Renal pelvis (tissue), 4 donors: ENCODE data around the gene GJC1. TPM values are rescaled to one million over a fixed set of nuclear protein-coding genes. Genes with fewer than 3 reads are reported as not detected.

Experiments used
- DNase-seq: peaks from one replicate; pipeline ENCODE4 v3.0.0-alpha.2; 2013
- polyA plus RNA-seq, 3 donors: library from polyadenylated mRNA; unstranded; fragments of 120-200 nt; gene quantifications; one replicate each; pipeline ENCODE4 v1.2.1, GENCODE V29; 2013; ENCODE audit not compliant: insufficient read length in 3 of 3

GJC1 gene
- polyA plus RNA-seq, 3 donors, result 24.1 to 26.2 (median 24.3) TPM

DNA sequence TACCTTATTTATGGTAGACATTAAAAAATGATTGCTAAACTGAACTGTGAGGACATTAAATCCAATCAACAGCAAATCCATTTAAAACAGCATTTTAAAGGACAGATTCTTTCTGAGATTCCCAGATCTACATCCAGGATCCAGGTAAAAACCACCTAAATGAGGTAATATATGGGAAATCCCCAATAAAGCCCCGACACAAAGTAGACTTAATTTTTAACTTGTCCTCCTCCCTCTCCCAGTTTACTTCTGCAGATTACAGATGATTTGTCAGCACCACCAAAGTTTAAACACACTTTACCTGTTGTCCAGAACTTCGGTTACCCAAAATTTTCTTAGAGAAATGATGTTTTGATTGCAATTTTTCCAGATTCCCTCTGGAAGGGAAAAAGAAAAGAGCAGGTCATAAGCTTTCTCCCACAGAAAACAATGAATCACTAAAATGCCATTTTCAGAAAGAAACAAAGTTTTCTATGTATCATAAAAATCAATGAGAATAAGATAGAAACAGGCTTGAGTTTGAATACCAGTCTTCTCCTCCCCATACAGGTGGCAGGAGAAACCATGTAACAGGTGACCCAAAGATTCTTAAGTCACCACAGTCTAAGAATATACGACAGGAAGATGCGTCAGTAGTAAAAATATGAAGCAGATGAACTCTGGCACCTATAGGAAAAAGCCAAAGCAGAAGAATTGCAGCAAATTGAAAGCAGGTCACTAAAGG, 22.8 kb downstream of the GJC1 start:
- DNase-seq, result no peak

DNA sequence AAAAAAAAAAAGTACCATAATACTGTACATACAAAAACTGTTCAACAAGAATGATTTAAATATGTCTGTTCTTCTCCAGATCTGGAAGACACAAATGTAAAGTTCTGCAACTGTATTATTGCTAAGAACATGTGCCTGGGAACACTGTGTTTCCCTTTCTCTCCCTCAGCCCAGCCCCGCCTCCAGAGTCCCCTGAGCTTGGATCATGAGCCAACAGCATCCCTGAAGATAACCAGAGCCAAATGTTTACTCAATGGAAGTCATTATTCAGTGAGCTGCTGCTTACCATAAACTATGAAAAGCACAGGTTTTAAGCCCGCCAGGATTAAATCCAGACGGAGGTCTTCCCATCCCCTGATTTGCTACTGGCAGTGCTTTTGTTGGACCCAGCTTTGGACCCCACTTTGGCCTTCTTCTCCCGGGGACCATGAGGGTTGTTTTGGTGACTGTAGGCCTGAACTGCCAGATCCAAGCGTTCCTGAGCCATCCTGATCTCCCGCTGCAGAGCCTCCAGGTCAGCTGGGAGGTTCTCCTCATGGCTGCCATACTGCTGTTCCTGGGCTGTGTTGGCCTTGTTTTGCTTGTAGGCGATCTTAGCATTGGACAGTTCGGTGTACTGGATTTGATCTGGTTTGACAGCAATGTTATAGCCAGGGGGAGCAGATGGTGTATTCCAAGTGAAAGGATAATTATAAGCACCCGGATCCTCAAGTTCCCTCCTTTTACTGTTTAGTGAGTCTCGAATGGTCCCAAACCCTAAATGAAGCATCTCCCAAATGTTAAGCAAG, 25.6 kb downstream of the GJC1 start:
- DNase-seq, result no peak

DNA sequence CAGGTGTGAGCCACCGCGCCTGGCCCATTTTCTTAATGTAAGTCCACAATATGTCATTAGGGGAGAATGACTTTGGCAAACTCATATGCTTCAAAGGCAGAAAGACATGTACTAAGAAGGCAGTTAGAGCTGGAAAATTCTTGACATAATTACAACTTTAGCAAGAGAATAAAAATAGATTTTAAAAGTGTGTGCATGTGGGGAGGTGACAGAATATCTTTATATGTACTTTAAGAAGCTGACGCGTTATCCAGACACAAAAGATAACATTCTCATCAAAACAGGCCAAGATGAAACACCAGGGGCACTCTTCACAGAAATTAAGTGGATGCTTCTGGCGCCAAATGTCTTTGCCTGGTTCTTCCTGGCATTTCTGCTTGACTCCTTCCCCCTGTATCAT, 28.2 kb downstream of the GJC1 start:
- DNase-seq, result no peak

DNA sequence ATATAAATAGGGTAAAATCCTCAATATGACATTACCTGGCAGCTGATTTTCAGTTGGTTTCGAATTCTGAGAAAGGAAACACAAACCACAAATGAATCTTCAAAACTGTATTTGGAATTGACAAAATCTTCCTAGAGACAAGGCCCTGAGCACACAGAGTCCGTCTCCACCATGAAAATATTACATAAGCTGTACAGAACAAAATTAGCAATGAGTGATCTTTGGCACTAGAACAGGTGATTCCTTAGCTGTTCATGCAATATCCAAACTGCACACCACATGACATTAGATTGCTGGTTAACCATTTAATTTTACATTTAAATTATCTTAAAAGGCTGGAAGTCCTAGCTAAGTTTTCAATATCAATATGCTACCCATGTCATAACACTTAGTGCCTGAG, 31.7 kb downstream of the GJC1 start:
- DNase-seq, result no peak

DNA sequence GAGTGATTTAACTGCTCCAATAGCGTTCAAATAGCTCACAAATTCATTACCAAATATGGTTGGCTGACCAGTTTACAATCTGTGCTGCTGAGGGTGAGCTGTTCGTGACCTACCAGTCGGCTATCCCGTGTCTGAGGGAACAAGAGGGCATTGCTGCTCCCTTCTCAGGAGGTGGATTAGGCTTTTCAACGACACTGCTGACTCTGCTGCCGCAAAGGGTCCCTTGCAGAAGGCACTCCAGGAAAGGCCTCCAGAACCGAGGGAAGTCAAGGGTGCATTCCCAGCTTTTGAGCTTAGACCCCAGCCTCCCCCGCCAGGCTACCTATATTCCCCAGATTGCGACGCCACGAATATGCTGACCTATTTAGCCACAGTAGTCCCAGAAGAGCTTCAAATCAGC, 32.3 kb downstream of the GJC1 start:
- DNase-seq, result no peak

- DNase-seq, result no peak
These were observed 33.4 kb downstream of the GJC1 start for GRCh38 chr17:44796731-44797130.

DNA sequence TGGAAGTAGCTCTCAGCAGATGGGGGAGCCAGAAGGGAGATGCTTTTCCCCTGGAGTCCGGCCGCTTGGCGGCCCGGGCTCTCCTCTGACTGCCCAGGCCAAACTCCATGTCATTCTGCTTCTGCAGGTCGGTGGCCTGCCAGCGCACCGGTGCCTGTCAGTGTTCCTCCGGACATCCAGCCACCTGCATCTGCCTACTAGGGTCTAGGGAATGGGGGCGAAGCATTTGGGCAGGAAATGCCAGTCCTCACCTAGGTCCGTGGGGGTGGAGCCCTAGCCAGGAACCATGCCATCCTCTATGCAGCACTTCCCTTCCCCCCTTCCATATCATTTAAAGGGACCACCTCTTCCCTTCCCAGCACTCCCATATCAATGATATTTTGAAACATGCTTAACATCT, 34.2 kb downstream of the GJC1 start:
- DNase-seq, result no peak

DNA sequence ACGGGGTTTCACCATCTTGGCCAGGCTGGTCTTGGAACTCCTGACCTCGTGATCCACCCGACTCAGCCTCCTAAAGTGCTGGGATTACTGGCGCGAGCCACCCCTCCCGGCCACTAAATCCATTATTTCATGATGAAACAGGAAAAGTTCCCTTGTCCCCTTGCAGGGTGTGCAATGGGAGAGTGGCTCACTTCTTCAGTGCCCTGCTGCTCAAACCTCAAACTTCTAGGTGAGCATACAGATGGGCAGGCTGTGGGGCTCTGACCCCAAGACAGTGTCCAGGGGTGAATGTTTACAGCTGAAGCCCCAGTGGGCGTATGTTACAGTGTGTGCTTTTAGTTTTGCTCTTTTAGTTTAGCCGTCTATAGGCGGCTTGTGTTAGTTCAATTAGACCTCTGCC, 34.7 kb downstream of the GJC1 start:
- DNase-seq, result no peak

GRCh38 chr17:44794851-44795413, 35.2 kb downstream of the GJC1 start:
- no peak for DNase-seq

GRCh38 chr17:44793885-44794842, 35.9 kb downstream of the GJC1 start:
- no peak for DNase-seq

- no peak for DNase-seq
These were observed 37.8 kb downstream of the GJC1 start for GRCh38 chr17:44792276-44792675.

DNA sequence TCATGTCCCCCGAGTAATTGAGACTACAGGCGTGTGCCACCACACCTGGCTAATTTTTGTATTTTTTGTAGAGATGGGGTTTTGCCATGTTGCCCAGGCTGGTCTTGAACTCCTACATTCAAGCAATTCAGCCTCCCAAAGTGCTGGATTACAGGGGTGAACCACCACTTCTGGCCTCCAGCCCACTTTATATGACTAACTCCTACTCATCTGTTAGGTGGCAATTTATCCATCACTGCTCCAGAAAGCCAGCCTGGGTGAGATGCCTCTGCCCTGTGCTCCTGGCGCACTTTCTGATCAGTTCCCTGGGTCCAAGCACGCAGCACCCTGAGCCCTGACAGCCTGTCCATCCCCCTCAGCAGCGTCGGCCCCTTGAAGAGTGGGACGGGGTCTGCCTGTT, 41.9 kb downstream of the GJC1 start:
- DNase-seq, result no peak

DNA sequence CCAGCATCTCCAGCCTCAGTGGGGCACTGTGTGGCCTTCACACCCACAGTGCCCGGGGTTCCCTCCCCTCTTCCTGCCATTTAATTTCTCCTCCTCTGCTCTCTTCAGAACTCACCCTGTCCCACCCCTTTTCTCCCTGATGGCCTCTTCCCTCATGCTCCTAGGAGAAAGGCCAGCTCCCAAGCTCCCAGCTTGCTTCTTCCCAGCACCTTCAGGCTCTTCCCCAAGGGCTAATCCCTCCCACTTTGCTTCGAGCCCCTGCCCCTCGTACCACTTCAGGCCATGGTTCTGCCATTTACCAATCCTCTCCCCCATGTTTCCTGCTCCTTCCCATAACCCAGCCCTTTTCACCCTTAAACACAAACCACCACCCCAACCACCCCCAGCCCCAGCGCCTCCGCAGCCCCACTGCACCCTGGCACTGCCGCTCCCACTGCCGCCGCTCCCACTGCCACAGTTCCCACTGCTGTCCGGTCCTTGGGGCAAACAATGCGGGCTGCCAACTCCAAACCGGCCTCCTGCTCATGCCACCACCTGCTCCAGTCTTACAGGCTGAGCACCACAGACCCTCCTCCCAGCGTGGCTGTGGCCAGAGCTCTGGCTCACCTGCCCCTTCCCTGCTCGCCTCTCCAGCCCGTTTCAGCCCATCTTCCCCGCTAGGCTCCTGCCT, 42.7 kb downstream of the GJC1 start:
- DNase-seq, result no peak

DNA sequence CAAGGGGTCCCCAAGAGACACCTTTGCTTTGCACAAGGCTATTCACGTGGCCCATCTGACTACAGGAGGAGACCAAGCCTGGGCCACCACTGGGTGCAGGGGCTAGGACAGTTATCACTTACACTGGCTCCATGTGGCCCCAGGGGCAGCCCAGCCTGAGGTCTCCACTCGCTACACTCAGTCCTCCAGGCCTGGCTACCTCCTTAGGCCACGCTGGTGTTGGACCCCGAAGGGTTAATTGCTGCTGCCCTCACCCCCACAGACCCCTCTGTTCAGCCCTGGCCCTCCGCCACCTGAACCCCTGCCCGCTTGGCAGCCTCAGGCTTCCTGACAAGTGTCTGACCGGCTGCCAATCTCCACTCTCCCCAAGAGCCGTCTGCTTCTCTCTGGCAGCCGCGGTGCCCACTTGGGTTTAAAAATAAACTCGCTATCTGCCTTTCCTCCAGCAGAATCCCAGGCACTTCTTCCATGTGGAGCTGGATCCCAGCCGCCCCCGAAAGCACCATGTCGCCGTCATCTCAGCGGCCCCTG, 43.5 kb downstream of the GJC1 start:
- DNase-seq, result no peak

GRCh38 chr17:44785921-44786320, 44.2 kb downstream of the GJC1 start:
- no peak for DNase-seq

- DNase-seq, result no peak
These were observed 47.7 kb downstream of the GJC1 start for GRCh38 chr17:44782326-44782850.

DNA sequence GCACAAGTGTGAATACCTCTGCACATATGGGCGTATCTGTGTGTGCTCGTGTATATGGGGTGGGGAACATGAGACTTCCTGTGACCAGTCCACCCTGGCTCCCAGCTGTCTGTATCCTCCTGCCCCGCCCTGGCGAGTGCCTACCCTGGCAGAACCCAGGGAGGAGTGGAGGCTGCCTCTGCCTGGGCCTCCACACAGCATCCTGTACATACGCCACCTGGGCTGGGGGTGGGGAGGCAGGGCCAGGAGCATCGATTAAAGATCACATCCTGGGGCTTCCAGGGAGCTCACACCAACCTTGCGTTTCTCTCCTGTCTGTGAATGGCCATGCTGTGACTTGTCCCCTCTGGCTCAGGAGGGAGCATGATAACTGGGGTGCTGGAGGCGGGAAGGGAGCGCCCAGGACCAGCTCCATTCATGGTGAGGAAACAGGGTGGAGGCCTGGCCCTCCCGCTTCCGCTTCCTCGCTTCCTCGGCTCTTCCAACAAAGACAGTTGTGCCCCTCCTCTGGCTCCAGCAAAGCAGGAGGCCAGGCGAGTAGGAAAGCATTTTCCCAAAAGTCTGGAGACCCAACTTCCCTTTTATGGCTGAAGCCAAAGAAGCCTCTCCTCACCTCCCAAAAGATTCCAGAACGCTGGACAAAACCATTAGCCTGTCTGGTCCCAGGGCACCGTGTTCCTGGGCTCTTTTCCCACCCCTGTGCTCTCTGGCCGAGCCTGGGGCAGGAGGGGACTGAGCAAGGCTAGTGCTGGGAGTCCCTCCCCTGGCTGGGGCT, 48.3 kb downstream of the GJC1 start:
- no peak for DNase-seq

DNA sequence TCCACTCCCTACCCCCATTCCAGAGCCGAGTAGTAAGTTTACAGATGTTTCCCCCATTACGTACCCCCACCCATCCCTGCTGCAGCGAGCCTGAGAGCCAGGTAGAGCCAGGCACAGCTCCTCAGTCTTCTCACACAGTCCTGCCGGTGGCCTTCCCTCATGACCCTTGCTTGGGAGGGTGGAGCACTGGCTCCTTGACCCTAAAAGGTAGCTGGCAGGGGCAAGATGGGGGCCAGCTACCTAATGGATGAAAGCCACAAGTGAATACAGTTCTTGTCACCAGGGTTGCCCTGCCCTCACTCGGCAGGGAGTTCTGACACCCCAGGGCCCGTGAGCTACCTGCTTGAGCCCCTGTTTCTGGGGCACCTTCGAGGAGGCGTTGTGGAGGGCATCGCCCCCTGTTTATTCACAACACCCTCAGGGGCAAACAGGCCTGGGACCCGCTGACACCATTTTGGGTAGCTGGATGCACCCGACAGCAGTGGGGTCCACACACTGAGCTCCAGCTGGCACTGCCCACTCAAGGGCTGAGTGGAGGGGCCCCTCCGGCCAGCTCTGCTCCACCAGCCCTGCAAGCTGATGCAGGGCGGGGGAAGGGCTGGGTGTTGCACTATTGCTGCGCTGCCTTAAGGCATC, 49.1 kb downstream of the GJC1 start:
- no peak for DNase-seq

DNA sequence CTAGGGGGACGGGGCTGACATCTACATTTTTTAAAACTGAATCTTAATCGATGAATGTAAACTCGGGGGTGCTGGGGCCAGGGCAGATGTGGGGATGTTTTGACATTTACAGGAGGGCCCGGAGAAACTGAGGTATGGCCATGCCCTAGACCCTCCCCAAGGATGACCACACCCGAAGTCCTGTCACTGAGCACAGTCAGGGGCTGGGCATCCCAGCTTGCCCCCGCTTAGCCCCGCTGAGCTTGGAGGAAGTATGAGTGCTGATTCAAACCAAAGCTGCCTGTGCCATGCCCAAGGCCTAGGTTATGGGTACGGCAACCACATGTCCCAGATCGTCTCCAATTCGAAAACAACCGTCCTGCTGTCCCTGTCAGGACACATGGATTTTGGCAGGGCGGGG, 49.9 kb downstream of the GJC1 start:
- DNase-seq, result no peak
